ENCODE data around the gene DGAT2. TPM values are rescaled to one million over a fixed set of nuclear protein-coding genes. Genes with fewer than 3 reads are reported as not detected.
A peak's percentile ranks its signal among the peaks of the same experiment; 100 is the strongest.
"Not testable (repeated sequence)": the region's sequence is repeated elsewhere in the genome, so short reads cannot be mapped to it uniquely, and the experiment has no call there.

DGAT2 gene, protein sequence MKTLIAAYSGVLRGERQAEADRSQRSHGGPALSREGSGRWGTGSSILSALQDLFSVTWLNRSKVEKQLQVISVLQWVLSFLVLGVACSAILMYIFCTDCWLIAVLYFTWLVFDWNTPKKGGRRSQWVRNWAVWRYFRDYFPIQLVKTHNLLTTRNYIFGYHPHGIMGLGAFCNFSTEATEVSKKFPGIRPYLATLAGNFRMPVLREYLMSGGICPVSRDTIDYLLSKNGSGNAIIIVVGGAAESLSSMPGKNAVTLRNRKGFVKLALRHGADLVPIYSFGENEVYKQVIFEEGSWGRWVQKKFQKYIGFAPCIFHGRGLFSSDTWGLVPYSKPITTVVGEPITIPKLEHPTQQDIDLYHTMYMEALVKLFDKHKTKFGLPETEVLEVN
- 0.62 TPM for total RNA-seq

DNA sequence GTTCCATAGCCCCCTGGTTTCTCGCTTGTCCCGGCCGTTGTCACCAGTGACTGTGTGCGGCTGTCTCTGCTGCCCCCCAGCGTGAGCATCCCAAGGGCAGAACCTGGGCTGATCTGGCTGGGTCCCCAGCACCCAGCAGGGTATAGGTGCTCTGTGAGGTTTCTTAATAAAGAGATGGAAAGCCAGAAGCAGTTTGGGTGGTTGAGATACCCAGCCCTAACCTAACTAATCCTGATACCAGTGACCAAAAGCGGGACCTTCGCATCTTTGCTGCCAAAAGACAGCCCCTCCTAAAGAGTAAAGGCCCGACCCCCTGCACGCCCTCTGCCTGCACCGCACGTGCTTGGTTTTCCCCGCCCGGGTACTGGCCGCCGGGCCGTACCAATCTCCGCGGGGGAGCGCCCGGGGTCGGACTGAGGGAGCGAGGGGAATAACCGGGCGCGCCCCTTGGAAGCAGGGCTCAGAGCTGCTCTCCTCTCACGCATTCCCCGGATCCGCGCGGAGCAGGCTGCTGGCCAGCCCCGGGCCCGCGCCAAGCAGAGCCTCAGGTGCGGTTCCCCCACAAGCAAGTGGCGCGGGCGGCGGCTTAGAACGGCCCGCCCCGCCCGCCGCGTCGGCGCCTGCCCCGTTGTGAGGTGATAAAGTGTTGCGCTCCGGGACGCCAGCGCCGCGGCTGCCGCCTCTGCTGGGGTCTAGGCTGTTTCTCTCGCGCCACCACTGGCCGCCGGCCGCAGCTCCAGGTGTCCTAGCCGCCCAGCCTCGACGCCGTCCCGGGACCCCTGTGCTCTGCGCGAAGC is at the start of gene DGAT2:
DGAT2 (plus strand) TSS at position 667 of the 797 bp plus-strand sequence. CDS start 214 bp downstream, outside the sequence.
- DNase-seq = peak; percentile 79

DNA sequence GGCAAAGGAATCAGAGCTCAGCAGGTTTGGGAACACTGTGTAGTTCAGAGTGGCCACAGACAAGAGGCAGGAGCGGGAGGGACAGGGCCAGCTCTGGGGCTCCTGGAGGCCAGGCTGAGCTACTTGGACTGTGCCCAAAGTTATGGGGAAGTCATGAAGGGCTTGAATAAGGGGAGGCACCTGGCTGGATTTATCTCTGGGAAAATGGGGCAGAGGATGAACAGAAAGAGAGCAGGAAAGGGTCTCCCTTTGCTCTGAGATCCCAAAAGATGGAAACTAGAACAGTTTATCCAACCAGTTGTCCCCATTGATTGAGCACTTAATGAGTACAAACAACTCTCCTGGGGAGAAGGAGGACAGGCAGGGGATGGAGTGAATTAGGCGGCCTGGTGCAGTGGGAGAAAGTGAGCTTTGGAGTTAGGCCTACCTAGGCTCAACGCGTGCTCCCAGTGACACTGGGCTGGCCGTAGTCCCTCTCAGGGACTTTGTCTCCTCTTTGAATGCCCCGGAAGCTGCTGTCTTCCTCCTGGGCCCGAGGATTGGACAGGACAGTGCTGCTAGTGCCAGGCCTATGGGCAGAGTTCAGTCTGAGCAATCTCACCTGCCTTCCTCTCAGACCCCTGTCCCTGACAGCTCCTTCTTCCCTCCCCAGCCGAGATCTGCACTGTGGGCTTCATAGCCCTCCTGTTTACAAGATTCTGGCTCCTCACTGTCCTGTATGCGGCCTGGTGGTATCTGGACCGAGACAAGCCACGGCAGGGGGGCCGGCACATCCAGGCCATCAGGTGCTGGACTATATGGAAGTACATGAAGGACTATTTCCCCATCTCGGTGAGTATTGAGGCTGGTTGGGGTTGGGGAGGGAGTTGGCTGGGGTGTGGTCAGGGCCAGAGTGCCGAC is 49.0 kb upstream of the DGAT2 start:
- DNase-seq = no peak

DNA sequence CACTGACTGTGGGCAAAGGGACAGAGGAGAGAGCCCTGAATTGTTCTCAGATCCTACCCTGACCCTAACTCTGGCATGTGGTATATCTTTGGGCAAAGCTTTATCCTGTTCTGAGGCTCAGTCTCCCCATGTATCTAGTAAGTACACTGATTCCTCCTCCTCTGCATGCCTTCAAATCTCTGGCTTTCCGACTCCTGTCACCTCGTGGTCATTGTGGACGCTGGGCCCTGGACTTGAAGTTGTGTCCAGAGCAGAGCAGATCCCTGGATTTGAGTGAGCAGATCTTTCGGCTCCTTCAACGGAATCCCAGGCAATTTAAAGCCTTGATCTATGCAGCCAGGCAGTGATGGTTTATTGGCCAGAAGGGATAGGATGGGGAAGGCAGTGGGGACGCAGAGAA is 47.9 kb upstream of the DGAT2 start:
- DNase-seq = no peak

DNA sequence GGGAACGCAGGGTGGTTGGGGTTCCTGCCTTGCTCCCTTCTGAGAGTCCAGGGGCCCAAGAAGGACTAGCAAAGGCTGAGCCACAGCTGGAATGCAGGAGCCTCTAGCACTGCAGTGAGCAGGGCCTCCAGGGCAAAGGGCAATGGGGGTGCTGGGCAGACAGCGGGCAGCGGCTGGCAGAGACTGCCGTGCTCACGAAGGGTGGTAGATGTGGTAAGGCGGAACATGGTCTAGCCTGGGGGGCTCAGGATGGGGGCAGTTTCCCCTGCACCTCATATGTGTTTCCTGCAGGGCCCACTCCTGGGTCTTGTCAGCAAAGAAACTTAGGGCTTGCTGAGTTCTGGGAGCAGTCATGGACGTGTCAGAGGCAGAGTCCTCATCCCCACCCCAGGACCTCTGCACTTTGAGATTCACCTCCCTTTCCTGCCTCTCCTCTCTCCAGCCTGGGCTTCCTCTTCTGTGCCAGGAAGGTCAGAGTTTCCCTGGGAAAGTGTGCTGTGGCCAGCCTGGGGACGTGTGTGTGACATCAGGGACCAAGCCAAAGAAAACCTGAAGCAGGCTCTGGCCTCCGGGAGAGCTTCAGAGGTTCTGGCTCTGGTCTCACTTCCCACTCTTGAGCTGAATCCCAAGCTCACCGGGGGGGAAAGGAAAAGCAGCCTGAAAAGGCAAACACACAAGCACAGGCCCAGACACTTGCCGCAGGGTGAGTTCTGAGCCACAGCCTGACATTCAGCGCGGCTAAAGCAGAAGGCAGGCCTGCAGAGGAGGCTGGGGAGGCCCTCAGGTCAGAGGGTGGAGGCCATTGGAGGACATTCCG is 46.5 kb upstream of the DGAT2 start:
- DNase-seq = no peak

DNA sequence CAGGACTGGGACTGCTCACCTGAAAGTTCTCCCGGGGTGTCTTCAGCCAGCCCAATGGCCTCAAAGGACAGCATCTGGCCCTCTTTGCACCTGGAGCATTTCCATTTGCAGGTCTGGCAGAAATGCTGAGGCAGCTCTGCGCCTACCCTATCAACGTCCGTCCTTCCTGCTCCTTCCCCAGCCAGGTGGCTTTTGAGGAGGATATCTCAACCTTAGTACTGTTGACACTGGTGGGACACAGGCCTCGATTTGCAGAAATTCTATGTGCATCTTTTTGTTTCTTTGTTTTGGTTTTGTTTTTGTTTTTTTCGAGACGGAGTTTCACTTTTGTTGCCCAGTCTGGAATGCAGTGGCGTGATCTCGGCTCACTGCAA is 45.9 kb upstream of the DGAT2 start:
- no peak for DNase-seq

DNA sequence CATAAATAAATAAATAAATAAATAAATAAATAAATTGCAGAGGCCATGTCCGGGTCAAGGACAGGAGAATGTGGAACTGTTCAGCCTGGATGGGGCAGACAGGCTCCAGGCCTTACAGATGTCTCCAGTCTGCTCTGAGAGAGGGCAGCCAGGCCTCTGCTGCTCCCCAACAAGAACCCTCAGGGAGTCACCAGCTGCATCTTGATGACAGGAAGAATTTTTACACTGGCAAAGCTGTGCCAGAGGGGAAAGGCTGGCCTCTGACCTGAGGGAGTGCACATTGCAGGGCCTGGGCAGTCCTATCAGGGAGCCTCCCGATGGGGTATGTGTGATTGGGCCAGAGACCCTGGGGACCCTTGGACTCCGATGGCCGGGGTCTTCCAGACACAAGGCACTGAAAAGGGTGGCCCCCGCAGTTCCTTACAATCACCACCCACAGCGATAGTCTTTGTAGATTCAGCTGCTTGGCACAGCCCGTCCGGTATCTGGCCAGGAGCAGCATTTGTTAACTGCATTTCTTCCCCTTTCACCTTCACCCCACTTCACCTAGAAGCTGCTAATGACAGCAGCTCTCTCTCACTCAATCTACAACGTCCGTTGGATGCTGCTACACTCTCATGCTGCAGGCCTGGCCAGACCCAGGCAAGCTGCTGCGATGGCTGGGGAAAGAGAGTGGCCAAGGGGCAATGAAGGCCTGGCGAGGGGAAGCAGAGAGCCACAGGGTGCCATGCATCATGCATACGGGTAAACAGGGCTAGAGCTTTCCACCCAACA is 42.8 kb upstream of the DGAT2 start:
- DNase-seq = peak; percentile 66

DNA sequence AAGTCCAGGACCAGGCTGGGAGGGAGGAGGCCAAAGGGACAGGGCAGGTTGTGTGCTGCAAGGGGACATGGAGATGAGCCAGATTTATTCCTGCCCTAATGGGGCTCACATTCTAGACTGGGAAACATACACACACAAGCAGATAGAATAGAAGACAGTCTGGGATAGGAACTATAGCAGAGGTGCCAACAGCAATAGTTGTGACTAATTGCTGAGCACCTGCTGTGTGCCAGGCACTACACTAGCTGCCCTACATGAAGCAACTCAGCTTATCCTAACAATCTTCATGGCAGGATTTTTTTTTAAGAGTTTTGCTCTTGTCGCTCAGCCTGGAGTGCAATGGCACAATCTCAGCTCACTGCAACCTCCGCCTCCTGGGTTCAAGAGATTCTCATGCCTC is 39.6 kb upstream of the DGAT2 start:
- DNase-seq = no peak

DNA sequence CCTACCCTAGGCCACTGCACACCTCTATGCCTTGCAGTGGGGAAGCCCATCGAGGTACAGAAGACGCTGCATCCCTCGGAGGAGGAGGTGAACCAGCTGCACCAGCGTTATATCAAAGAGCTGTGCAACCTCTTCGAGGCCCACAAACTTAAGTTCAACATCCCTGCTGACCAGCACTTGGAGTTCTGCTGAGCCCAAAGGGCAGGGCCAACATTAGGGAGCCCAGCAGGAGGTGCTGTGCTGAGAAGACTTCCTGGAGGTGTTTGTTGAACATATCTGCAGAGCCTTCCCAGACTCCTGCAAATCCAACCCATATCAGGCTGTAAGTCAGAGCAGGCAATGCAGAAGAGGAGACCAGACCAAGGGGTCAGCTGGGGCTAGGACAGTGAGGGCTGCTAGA is 37.5 kb upstream of the DGAT2 start:
- no peak for DNase-seq

DNA sequence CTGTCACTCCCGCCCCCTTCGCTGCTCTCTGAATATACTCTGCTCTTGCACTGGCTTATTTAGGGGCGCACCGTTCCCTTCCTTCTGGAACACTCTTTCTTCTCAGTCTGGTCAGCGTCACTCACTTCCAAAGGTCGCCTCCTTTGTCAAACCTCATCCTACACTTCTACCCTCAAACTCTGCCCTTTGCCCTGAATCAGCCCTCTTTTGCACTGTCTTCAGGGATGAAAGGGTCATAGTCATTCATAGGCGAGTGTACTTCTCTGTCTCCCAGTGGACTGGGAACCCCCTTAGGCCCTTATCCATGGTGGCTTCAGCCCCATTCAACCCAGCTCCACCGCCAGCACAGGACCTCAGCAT is 35.5 kb upstream of the DGAT2 start:
- no peak for DNase-seq

DNA sequence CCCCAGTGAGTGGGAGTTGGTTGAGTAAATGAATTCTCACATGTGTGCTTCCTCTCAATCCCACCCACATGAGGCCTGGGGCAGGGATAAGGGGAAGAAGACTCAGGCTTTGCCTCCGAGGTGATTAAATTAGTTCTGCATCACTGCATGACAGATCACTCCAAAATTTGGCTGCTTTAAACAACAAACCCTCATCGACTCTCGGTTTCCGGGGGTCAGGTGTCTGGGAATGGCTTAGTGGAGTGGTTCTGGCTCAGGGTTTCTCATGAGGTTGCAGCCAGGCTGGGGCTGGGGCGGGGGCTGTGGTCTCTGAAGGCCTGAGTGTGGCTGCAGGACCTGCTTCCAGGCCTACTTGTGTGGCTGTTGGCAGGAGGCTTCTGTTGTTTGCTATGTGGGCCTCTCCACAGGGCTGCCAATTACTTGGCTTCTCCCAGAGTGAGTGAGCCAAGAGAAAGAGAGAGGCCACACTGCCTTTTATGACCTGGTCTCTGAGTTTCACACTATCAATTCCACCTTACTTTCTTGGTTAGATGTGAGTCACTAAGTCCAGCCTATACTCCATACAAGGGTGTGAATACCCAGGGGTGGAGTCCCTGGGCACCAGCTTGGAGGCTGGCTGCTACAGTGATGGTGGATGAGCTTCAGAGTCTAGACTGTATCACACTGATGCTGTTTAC is 35.0 kb upstream of the DGAT2 start:
- DNase-seq = peak; percentile 84

DNA sequence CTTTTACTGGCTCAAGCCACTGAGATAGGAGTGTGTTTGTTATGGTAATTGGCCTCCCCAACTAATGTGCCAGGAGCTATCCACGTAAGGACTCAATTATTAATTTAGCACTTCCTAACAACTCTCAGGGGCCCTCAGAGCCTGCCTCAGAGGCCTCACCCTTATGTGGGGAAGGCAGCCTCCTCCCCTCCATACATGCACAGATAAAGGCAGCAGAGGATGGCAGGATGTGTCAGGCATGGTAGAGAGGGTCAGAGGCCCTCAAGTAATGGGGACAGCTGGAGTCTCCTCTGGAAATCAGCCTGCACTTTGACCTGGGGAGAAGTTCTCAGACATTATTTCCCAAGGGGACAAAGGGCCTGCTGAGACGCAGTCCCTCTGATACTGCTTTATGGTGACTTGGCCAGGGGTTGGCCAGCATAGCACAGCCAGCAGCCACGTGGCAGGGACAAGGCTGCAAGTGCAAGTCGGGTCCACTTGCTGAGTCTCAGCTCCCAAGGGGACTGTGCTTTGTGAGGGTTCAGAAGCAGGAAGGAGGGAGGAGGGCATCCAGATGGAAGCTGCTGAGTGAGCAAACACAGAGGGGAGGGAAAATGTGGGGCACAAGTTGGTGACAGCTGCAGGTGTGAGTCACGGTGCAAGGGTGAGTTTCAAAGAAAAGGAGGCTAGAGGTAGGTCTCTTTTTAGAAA is 33.9 kb upstream of the DGAT2 start:
- DNase-seq = no peak

DNA sequence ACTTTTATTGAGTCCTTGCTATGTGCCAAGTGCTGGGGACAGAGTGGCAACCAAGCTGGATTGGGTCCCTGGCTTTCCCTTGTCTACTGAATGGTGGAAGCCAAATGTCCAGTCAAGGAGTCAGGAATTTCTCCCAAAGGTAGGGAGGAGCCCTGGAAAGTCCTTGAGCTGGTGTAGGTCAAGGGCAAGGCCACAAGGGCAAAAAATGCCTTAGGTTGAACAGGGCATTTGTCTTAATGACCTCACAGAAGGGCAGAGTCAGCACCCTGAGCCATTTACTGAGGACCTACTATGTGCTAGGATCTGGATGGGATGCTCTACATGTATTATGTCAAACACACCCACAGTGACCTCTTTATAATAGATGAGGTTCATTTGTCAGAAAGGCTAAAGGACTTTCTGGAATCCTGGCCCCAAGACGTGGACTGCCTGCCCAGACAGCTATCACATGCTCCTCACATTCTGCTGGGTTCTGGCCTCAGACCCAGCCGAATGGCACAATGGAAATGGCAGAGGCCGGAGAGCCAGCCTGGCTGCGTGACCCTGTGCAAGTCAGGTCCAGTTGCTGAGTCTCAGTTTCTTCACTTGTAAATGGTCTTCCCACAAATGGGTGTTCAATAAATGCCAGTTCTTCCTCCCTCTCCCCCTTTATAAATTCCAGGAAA is 33.3 kb upstream of the DGAT2 start:
- no peak for DNase-seq

DNA sequence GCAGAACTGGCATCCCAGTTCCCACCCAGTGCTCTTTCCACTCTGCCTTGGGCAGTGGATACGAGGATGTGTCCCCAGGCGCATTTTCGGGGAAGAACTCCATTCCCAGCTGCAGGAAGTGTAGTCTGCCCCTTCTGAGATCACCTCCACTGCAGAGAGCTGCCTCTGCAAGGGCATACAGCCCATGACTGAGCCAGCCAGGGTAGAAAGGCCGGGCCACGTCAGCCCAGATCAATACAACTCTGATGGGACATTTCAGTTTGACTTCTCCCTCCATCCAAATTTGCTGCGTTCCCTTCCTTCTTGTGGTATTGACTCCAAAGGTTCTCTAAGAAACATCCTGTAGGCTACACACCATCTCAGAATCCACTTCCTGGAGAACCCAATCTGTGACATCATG is 31.3 kb upstream of the DGAT2 start:
- no peak for DNase-seq

DNA sequence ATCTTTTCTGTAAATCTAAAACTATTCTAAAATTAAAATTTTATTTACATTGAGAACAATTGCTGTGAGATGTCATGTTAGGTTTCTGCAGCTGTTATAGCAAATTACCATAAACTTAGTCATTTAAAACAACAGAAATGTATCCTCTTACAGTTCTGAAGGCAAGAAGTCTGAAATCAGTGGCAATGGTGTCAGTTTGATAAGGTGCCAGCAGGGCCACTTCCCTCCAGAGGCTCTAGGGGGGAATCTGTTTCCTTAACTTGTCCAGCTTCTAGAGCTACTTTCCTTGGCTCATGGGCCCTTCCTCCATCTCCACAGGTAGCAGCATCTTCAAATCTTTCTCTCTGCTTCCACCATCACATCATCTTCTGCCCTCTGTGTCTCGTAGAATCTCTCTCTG is 27.9 kb upstream of the DGAT2 start:
- no peak for DNase-seq

DNA sequence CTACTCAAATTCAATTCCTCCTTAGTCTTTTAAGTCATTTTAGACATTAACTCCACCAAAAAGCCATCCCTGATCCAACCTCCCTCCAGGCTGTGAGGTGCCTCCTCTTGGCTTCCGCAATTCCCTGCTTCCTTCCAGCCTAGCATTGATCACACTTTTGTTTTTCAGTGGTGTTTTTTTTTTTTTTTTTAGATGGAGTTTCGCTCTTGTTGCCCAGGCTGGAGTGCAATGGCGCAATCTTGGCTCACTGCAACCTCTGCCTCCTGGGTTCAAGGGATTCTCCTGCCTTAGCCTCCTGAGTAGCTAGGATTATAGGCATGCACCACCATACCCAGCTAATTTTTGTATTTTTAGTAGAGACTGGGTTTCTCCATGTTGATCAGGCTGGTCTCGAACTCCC is 25.4 kb upstream of the DGAT2 start:
- not testable (repeated sequence) for DNase-seq

DNA sequence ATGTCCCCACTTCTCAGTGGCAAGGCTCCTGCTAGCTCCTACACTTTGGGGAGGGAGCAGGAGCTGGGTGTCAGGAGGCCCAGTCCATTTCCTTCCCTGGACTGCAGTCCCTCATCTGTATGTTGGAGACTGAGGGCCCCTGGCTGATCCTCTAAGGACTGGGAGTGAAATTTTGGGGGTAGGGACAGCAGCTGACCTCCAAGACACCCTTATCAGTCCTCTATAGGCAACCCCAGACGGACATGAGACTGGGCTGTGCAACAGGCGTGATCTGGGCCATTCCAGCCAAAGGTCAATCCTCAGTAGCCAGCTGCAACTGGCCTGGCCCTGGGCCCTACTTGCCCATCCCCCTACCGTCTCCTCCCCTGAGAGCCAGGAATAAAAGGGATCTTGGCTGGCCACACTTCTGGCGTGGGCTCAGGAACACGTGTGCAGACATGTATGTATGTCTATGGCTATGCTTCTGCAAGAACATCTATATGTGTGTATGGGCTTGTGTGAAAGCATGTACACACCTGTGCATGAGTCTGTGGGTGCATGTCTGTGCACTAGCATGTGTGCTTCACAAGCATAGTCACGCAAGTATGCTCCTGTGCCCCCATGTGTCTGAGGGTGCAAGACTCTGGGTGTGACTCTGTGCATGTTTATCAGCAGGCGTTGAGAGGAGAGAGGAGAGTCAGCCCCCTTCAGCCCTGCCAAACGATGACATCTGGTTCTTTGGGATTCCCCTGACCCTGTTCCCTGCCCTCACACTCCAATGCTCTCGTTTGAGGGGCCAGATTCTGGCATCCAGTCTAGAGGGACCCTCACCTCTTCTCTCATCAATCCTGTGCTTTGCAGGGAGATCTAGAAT is 24.6 kb upstream of the DGAT2 start:
- DNase-seq = no peak

DNA sequence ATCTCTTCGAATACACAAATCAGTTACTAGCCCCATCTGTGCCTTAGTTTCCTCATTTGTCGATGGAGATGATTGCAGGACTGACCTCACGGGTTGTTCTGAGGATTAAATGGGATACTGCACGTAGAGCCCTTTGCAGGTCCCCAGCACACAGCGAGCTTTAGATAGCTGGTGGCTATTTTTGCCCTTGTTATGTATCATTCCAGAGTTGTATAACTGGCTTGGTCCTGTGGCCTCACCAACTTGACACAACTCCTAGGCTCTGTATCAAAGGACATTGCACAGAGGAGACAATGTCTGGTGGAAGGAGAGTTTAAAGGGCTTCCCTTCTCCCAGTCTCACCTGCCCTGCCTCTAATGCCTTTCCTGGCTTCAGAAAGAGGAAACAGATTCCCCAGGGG is 22.8 kb upstream of the DGAT2 start:
- DNase-seq = no peak

DNA sequence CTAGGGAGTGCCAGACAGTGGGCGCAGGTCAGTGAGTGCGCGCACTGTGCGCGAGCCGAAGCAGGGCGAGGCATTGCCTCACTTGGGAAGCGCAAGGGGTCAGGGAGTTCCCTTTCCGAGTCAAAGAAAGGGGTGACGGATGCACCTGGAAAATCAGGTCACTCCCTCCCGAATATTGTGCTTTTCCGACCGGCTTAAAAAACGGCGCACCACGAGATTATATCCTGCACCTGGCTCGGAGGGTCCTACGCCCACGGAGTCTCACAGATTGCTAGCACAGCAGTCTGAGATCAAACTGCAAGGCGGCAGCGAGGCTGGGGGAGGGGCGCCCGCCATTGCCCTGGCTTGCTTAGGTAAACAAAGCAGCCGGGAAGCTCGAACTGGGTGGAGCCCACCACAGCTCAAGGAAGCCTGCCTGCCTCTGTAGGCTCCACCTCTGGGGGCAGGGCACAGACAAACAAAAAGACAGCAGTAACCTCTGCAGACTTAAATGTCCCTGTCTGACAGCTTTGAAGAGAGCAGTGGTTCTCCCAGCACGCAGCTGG is 19.8 kb upstream of the DGAT2 start:
- not testable (repeated sequence) for DNase-seq
